Activated B cell treated with CpG ODN at 0.5 μM for 24 hours (primary cell): ENCODE data around the gene SLC6A4. TPM values are rescaled to one million over a fixed set of nuclear protein-coding genes. Genes with fewer than 3 reads are reported as not detected.

ENCODE experiments used
- ATAC-seq: fragments of 200-7000 bp; cut with Tn5 transposase; one replicate; pipeline ENCODE4 v1.10.0; 2021; ENCODE audit warnings: low read depth, mild to moderate bottlenecking, moderate library complexity
- CTCF ChIA-PET: fragments of 350-600 bp; sonication (Branson Sonifier 250); formaldehyde crosslinking; loops from one replicate; lab custom pipeline; 2021; ENCODE audit warnings: antibody characterized with exemption; lab: Charles Lee
- POLR2A ChIA-PET: fragments of 350-600 bp; sonication (Branson Sonifier 250); formaldehyde crosslinking; loops from one replicate; lab custom pipeline; 2021; ENCODE audit warnings: antibody characterized with exemption; lab: Charles Lee
- DNase-seq: peaks from one replicate; pipeline ENCODE4 v3.0.0; 2022
- H3K27ac Mint-ChIP-seq: one replicate; pipeline ENCODE4 v1.8.0; 2020; ENCODE audit warnings: mixed read lengths
- H3K27me3 Mint-ChIP-seq: one replicate; pipeline ENCODE4 v1.8.0; 2021; ENCODE audit warnings: mixed read lengths
- H3K36me3 Mint-ChIP-seq: one replicate; pipeline ENCODE4 v1.8.0; 2021; ENCODE audit warnings: low read depth, mixed read lengths
- H3K4me1 Mint-ChIP-seq: one replicate; pipeline ENCODE4 v1.8.0; 2021; ENCODE audit warnings: mixed read lengths
- H3K4me3 Mint-ChIP-seq: one replicate; pipeline ENCODE4 v1.8.0; 2020; ENCODE audit warnings: mild to moderate bottlenecking, mixed read lengths
- H3K9me3 Mint-ChIP-seq: one replicate; pipeline ENCODE4 v1.8.0; 2020; ENCODE audit warnings: mixed read lengths
- intact Hi-C: fragments of 100-400 bp; cut with micrococcal nuclease; formaldehyde crosslinking; loops from one replicate; pipeline ENCODE4 v1.15.1; 2024
- total RNA-seq: library from RNA; stranded (reverse); gene quantifications from 2 replicates; pipeline ENCODE4 v1.2.3, GENCODE V29; 2022
- TF ChIP-seq, protein P1 (sequence below): fragments of 200-600 bp; IDR thresholded peaks from one replicate; pipeline ENCODE4 v1.8.0; 2022; ENCODE audit warnings: antibody characterized with exemption, mild to moderate bottlenecking

SLC6A4 gene
- total RNA-seq: not detected in 2 replicates

DNA sequence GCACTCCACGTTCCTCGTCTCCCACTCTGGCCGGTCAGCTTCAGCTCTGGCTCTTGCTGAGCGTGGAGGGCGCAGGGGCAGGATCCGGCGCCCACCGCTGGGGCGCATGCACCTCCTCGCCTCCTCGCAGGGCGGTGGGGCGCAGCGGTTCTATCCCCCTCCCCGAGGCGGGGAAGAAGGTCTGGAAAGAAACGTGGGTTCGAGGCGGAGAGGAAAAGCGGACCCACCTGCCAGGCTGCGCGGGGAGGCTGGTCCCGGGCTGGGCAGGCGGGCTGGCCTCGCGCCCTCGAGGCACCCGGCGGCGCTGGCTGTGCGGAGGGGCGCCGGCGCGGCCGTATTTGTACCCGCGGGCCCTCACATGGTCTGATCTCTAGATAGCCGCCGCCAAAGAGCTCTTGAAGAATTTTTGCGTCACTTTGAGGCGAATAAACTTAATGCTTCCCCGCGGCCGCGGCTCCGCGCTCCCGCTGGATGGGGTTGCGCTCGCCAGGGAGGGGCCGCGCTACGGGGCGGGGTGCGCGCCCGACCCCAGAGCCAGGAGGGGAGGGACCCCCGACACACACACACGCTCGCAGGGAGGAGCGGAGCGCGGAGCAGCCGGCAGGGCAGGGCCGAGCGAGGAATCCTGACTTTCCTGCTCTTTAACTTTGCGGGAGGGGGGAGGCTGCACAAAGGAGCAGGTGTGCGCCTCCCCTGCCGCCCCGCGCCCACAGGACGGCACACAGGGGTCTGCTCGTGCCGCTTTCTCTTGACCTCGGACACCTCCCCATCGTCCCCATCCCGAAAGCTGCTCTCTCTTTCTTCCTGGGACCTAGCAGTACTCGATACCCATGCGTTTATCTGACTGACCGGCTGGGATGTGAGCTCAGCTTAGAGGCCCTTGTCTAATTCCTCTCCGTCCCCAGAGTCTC, at the start of gene SLC6A4:
TSS of gene SLC6A4 (minus strand) at position 312 of the 911 bp plus-strand sequence. CDS start 13,739 bp downstream, outside the sequence.
- TF ChIP-seq, protein P1, sequence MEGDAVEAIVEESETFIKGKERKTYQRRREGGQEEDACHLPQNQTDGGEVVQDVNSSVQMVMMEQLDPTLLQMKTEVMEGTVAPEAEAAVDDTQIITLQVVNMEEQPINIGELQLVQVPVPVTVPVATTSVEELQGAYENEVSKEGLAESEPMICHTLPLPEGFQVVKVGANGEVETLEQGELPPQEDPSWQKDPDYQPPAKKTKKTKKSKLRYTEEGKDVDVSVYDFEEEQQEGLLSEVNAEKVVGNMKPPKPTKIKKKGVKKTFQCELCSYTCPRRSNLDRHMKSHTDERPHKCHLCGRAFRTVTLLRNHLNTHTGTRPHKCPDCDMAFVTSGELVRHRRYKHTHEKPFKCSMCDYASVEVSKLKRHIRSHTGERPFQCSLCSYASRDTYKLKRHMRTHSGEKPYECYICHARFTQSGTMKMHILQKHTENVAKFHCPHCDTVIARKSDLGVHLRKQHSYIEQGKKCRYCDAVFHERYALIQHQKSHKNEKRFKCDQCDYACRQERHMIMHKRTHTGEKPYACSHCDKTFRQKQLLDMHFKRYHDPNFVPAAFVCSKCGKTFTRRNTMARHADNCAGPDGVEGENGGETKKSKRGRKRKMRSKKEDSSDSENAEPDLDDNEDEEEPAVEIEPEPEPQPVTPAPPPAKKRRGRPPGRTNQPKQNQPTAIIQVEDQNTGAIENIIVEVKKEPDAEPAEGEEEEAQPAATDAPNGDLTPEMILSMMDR: no peak
- Mint-ChIP-seq H3K27me3 (peaks cover 59% of the 10 kb centered on the region), H3K4me3 (peak within 1 kb of the TSS; percentile 69), H3K4me1 (peaks cover 21% of the 10 kb centered on the region), H3K27ac (no peak within 1 kb of the TSS), H3K9me3 (no peaks in the 10 kb centered on the region), H3K36me3 (no peaks in the 10 kb centered on the region)
- POLR2A ChIA-PET: no interaction called here
- ATAC-seq: no peak
- no peak for DNase-seq
- CTCF ChIA-PET: interaction anchor here (0.9 to 1.0 kb wide), 2 partner anchors 109 to 131 kb away, joined by 3 to 4 read pairs; no protein-coding TSS in a partner anchor
- intact Hi-C loops: loop anchor here (10.0 kb wide), 1 partner anchor 131 kb away; no protein-coding TSS in a partner anchor

DNA sequence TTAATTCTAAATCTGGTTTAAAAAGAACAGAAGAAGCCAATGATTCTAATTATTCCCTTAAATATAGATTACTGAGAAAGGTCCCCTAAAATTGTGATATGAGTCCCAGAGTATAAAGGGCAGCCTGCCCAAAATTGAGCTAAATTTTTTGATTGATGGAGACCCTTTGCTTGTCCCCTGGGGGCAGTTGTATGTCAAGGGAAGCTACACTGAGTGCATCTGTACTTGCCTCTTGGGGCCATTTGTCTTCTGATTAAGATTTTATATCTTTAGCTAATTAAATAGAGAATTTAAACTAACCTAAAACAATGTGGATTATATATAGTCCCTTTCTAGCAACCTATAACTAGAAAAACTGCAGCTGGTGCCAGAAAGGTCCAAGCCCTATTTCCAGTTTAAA, 43.7 kb upstream of the SLC6A4 start:
- intact Hi-C loops: no loop called here
- no peak overlapping the region for H3K27ac Mint-ChIP-seq
- peaks cover 4% of the 10 kb centered on the region for H3K4me1 Mint-ChIP-seq
- no peaks in the 10 kb centered on the region for H3K27me3 Mint-ChIP-seq
- no peak overlapping the region for H3K4me3 Mint-ChIP-seq
- POLR2A ChIA-PET: no interaction called here
- DNase-seq: no peak
- CTCF ChIA-PET: interaction anchor here (1.0 to 1.3 kb wide), 2 partner anchors 154 to 175 kb away, joined by 4 to 6 read pairs; no protein-coding TSS in a partner anchor
- H3K9me3 Mint-ChIP-seq: no peaks in the 10 kb centered on the region
- TF ChIP-seq, protein P1: no peak
- peaks cover 64% of the 10 kb centered on the region for H3K36me3 Mint-ChIP-seq
- no peak for ATAC-seq

DNA sequence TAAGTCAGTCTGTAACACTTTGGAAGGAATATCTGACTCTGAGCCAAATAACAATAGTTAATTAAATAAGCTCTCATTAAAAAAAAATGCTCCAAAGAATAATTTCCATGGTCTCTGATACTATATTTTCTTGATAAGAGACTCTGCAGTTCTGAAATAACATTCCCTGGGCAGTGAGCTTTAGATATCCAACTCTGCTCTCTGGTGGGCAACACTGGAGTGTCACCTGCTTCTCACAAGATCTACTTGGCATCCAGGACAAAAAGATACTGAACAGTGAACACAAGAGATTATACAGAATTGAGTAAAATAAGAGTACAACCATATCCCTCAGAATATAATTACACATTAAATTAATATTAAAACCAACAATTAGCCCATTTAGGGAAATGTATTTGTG, 42.5 kb upstream of the SLC6A4 start:
- POLR2A ChIA-PET: interaction anchor here (0.6 kb wide), 1 partner anchor 618 kb away, joined by 3 read pairs; no protein-coding TSS in a partner anchor
- H3K9me3 Mint-ChIP-seq: no peaks in the 10 kb centered on the region

DNA sequence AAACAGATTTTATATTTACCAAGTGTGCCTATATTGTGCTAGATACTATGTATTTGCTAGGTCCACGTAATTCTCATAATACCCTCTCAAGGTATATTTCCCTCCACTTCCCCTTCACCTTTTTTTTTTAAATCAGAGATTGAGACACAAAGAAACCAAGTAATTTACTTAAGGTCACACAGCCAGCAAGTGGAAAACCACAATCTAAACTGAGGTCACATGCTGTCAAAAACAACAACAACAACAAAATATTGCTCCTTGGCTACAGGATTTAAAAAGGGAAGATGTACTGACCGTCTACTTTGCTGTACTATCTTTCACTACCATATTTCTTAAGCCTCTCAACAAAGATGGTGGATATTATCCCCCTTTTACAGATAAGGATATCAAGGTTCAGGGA, 40.4 kb upstream of the SLC6A4 start:
- ChIA-PET POLR2A (no interaction called here), CTCF (no interaction called here)
- TF ChIP-seq, protein P1: no peak
- DNase-seq (no peak), ATAC-seq (no peak)
- peaks cover 75% of the 10 kb centered on the region for H3K36me3 Mint-ChIP-seq
- no peaks in the 10 kb centered on the region for H3K9me3 Mint-ChIP-seq
- no peaks in the 10 kb centered on the region for H3K27me3 Mint-ChIP-seq
- H3K27ac Mint-ChIP-seq: no peak overlapping the region
- no peak overlapping the region for H3K4me3 Mint-ChIP-seq
- intact Hi-C loops: loop anchor here (1.0 kb wide), 1 partner anchor 151 kb away; no protein-coding TSS in a partner anchor
- peaks cover 4% of the 10 kb centered on the region for H3K4me1 Mint-ChIP-seq

More for the DNA sequence above, 42.5 kb upstream of the SLC6A4 start:
- Mint-ChIP-seq H3K27me3 (no peaks in the 10 kb centered on the region), H3K36me3 (peaks cover 69% of the 10 kb centered on the region), H3K4me1 (peaks cover 4% of the 10 kb centered on the region), H3K4me3 (no peak overlapping the region), H3K27ac (no peak overlapping the region)
- TF ChIP-seq, protein P1: no peak
- no peak for DNase-seq
- CTCF ChIA-PET: interaction anchor here (1.0 to 1.6 kb wide), 3 partner anchors 58 to 174 kb away, joined by 4 to 10 read pairs (median 6); no protein-coding TSS in a partner anchor
- ATAC-seq: no peak
- intact Hi-C loops: loop anchor here (1.0 kb wide), 1 partner anchor 174 kb away; no protein-coding TSS in a partner anchor

DNA sequence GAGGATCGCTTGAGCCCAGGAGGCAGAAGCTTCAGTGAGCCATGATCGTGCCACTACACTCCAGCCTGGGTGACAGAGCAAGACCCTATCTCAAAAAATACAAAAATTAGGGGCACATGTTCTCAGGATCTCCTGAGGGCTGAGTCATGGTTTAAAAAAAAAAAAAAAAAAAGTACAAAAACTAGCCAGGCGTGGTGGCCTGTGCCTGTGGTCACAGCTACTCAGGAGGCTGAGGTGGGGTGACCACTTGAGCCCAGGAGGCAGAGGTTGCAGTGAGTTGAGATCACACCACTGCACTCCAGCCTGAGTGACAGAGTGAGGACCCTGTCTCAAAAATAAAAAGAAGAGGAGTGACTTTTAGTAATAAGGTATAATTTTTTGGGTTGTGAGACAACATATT, 39.4 kb upstream of the SLC6A4 start:
- no peak overlapping the region for H3K4me3 Mint-ChIP-seq
- no peaks in the 10 kb centered on the region for H3K27me3 Mint-ChIP-seq
- POLR2A ChIA-PET: interaction anchor here (0.6 to 0.7 kb wide), 2 partner anchors 84 to 261 kb away, joined by 3 to 5 read pairs; no protein-coding TSS in a partner anchor
- no peak for ATAC-seq
- H3K4me1 Mint-ChIP-seq: peaks cover 4% of the 10 kb centered on the region
- DNase-seq: no peak
- peaks cover 75% of the 10 kb centered on the region for H3K36me3 Mint-ChIP-seq
- H3K27ac Mint-ChIP-seq: no peak overlapping the region
- intact Hi-C loops: no loop called here
- TF ChIP-seq, protein P1: no peak
- H3K9me3 Mint-ChIP-seq: no peaks in the 10 kb centered on the region
- CTCF ChIA-PET: no interaction called here
